ENCODE results near the gene SFTPB.
"Not testable (repeated sequence)": the region's sequence is repeated elsewhere in the genome, so short reads cannot be mapped to it uniquely, and the experiment has no call there.

The SFTPB gene

GRCh38 chr2:85668009-85668856 is at the start of gene SFTPB:
Gene SFTPB (minus strand): TSS chr2:85668199. CDS start chr2:85668183, 16 bp downstream.
- DNase-seq (ENCODE audit: low spot score): no peak
- no peak for TF ChIP-seq CTCF (conservative IDR thresholded peaks at IDR 0.05; ENCODE audit: low read depth)
- ChIA-PET CTCF (no interaction called here), POLR2A (ENCODE audit: low non-redundant PET) (no interaction called here)
- no peak within 1 kb of the TSS for H3K27ac ChIP-seq

GRCh38 chr2:85717308-85718008 is 49.5 kb upstream of the SFTPB start:
- DNase-seq (ENCODE audit: low spot score): no peak
- TF ChIP-seq CTCF (conservative IDR thresholded peaks at IDR 0.05; ENCODE audit: low read depth): no peak
- CTCF ChIA-PET: interaction anchor here (1.8 to 4.2 kb wide), 3 partner anchors 10 to 96 kb away, joined by 4 to 28 read pairs (median 8); no protein-coding TSS in a partner anchor
- POLR2A ChIA-PET (ENCODE audit: low non-redundant PET): no interaction called here
- H3K27ac ChIP-seq: no peak overlapping the region

GRCh38 chr2:85716346-85716914 is 48.4 kb upstream of the SFTPB start:
- no peak for TF ChIP-seq CTCF (conservative IDR thresholded peaks at IDR 0.05; ENCODE audit: low read depth)
- no peak overlapping the region for H3K27ac ChIP-seq
- DNase-seq (ENCODE audit: low spot score): no peak
- CTCF ChIA-PET: interaction anchor here (1.8 kb wide), 1 partner anchor 97 kb away, joined by 4 read pairs; no protein-coding TSS in a partner anchor
- POLR2A ChIA-PET (ENCODE audit: low non-redundant PET): no interaction called here

- ChIA-PET POLR2A (ENCODE audit: low non-redundant PET) (no interaction called here), CTCF (interaction anchor here (1.7 kb wide), 1 partner anchor 14 kb away, joined by 8 read pairs; no protein-coding TSS in a partner anchor)
- TF ChIP-seq CTCF (conservative IDR thresholded peaks at IDR 0.05; ENCODE audit: low read depth): no peak
- no peak overlapping the region for H3K27ac ChIP-seq
- no peak for DNase-seq (ENCODE audit: low spot score)
These were observed 46.8 kb upstream of the SFTPB start for GRCh38 chr2:85714841-85715240.

GRCh38 chr2:85714421-85714820 is 46.4 kb upstream of the SFTPB start:
- DNase-seq (ENCODE audit: low spot score); POLR2A ChIA-PET (ENCODE audit: low non-redundant PET); H3K27ac ChIP-seq: not testable (repeated sequence)
- CTCF ChIA-PET: interaction anchor here (1.7 kb wide), 1 partner anchor 14 kb away, joined by 8 read pairs; no protein-coding TSS in a partner anchor

GRCh38 chr2:85713836-85714235 is 45.8 kb upstream of the SFTPB start:
- CTCF ChIA-PET: interaction anchor here (0.7 to 1.7 kb wide), 2 partner anchors 15 to 34 kb away, joined by 4 to 8 read pairs; no protein-coding TSS in a partner anchor
- no peak overlapping the region for H3K27ac ChIP-seq
- no peak for DNase-seq (ENCODE audit: low spot score)
- POLR2A ChIA-PET (ENCODE audit: low non-redundant PET): no interaction called here
- TF ChIP-seq CTCF (conservative IDR thresholded peaks at IDR 0.05; ENCODE audit: low read depth): no peak

Data from RWPE1 (cell line).